GM23338 (cell line): ENCODE results near the gene OPRL1. TPM values are rescaled to one million over a fixed set of nuclear protein-coding genes. Genes with fewer than 3 reads are reported as not detected.

Source experiments
- ATAC-seq: fragments of 200-7000 bp; cut with Tn5 transposase; 3 replicates; pipeline ENCODE4 v1.9.1; 2020
- DNase-seq: peaks from one replicate; pipeline ENCODE4 v3.0.0-alpha.2; 2015; ENCODE audit warnings: low spot score
- H2AFZ ChIP-seq: fragments of 200-600 bp; sonication (generic); 2 replicates; pipeline ENCODE4 v1.8.0; 2016; ENCODE audit warnings: antibody characterized with exemption, mild to moderate bottlenecking, moderate library complexity
- H3F3A ChIP-seq: fragments of 200-600 bp; sonication (generic); replicated peaks from 2 replicates; pipeline ENCODE4 v1.8.0; 2017; ENCODE audit warnings: antibody characterized with exemption, mixed run types, low read depth
- H3K27ac ChIP-seq: fragments of 200-600 bp; sonication (generic); 2 replicates; pipeline ENCODE4 v1.6.1; 2016; ENCODE audit warnings: low read depth
- H3K27me3 ChIP-seq: fragments of 200-600 bp; sonication (generic); 2 replicates; pipeline ENCODE4 v1.8.0; 2016; ENCODE audit warnings: mild to moderate bottlenecking, mixed run types, moderate library complexity; ENCODE audit not compliant: insufficient read depth
- H3K36me3 ChIP-seq: fragments of 200-600 bp; sonication (generic); 2 replicates; pipeline ENCODE4 v1.8.0; 2016; ENCODE audit warnings: mild to moderate bottlenecking; ENCODE audit not compliant: insufficient read depth
- H3K4me1 ChIP-seq: fragments of 200-600 bp; sonication (generic); 2 replicates; pipeline ENCODE4 v1.8.0; 2016; ENCODE audit warnings: mild to moderate bottlenecking, moderate library complexity; ENCODE audit not compliant: insufficient read depth
- H3K4me2 ChIP-seq: fragments of 200-600 bp; sonication (generic); 2 replicates; pipeline ENCODE4 v1.7.1; 2017; ENCODE audit warnings: mixed run types
- H3K4me3 ChIP-seq: fragments of 200-600 bp; sonication (generic); 2 replicates; pipeline ENCODE4 v1.6.1; 2016; ENCODE audit warnings: mixed run types
- H3K79me2 ChIP-seq: fragments of 200-600 bp; sonication (generic); replicated peaks from 2 replicates; pipeline ENCODE4 v1.8.0; 2017; ENCODE audit warnings: mild to moderate bottlenecking; ENCODE audit not compliant: insufficient read depth
- H3K9me2 ChIP-seq: fragments of 200-600 bp; sonication (generic); 2 replicates; pipeline ENCODE4 v1.8.0; 2017; ENCODE audit not compliant: insufficient read depth
- H4K20me1 ChIP-seq: fragments of 200-600 bp; sonication (generic); replicated peaks from 2 replicates; pipeline ENCODE4 v1.8.0; 2017; ENCODE audit warnings: mild to moderate bottlenecking; ENCODE audit not compliant: insufficient read depth
- H3K27ac Mint-ChIP-seq: 2 replicates; pipeline ENCODE4 v1.8.0; 2020; ENCODE audit warnings: inconsistent platforms, mild to moderate bottlenecking, moderate library complexity, mixed read lengths
- H3K27me3 Mint-ChIP-seq: 3 replicates; pipeline ENCODE4 v1.8.0; 2022; ENCODE audit warnings: low read depth, mild to moderate bottlenecking, moderate library complexity, mixed read lengths, inconsistent platforms; ENCODE audit not compliant: insufficient read depth, poor library complexity
- H3K36me3 Mint-ChIP-seq: 3 replicates; pipeline ENCODE4 v1.8.0; 2021; ENCODE audit warnings: low read depth, mild to moderate bottlenecking, inconsistent platforms, moderate library complexity, mixed read lengths
- H3K4me1 Mint-ChIP-seq: 3 replicates; pipeline ENCODE4 v1.8.0; 2020; ENCODE audit warnings: mild to moderate bottlenecking, inconsistent platforms, mixed read lengths
- H3K4me3 Mint-ChIP-seq: 3 replicates; pipeline ENCODE4 v1.8.0; 2021; ENCODE audit warnings: moderate library complexity, mild to moderate bottlenecking, inconsistent platforms, mixed read lengths
- H3K9me3 Mint-ChIP-seq: 3 replicates; pipeline ENCODE4 v1.8.0; 2020; ENCODE audit warnings: moderate library complexity, mild to moderate bottlenecking, inconsistent platforms, mixed read lengths
- CREB1 ChIP-seq: fragments of 250-450 bp; sonication (Bioruptor Pico); IDR thresholded peaks from 2 replicates; pipeline ENCODE4 v1.5.0; 2020; ENCODE audit warnings: low read depth, mild to moderate bottlenecking, moderate library complexity
- CTCF ChIP-seq, 2 experiments: fragments of 200-600 bp in 1 of 2; sonication (generic) in 1 of 2; conservative IDR thresholded peaks; 2 replicates each; pipeline versions ENCODE4 v1.5.1 to v1.6.1; 2016 to 2017; ENCODE audit warnings: antibody characterized with exemption in 2 of 2, low read depth in 2 of 2, mild to moderate bottlenecking in 2 of 2, moderate library complexity in 1 of 2
- ETS1 ChIP-seq: IDR thresholded peaks from 2 replicates; pipeline ENCODE4 v1.6.1; 2016; ENCODE audit warnings: antibody characterized with exemption
- REST ChIP-seq: IDR thresholded peaks from one replicate; pipeline ENCODE4 v1.6.1; 2018; ENCODE audit warnings: antibody characterized with exemption; ENCODE audit not compliant: unreplicated experiment
- ZNF114 ChIP-seq: fragments of 250-450 bp; sonication (Bioruptor Pico); IDR thresholded peaks from 2 replicates; pipeline ENCODE4 v1.5.0; 2020; ENCODE audit warnings: mild to moderate bottlenecking, moderate library complexity
- ZNF462 ChIP-seq: fragments of 250-450 bp; sonication (Bioruptor Pico); IDR thresholded peaks from 2 replicates; pipeline ENCODE4 v1.5.0; 2020; ENCODE audit warnings: mild to moderate bottlenecking, moderate library complexity
- polyA plus RNA-seq: library from polyadenylated mRNA; unstranded; fragments of >200 nt; fragmentation: Nextera tagmentation; extraction: Ambion mirVana; gene quantifications from 2 replicates; pipeline ENCODE4 v1.2.1, GENCODE V29; 2016
- total RNA-seq: library from RNA; depleted of rRNA; stranded (reverse); fragments of >200 nt; shearing (Covaris generic); gene quantifications from 2 replicates; pipeline ENCODE4 v1.2.3, GENCODE V29; 2014

The OPRL1 gene
- total and polyA plus RNA-seq, 2 experiments from 2014 or later = 0.27 to 1.1 TPM

GRCh38 chr20:64107736-64108457 is 28.0 kb downstream of the OPRL1 start:
- no peak overlapping the region for H3K4me3 ChIP-seq
- H3K27ac ChIP-seq = no peak overlapping the region
- no peak overlapping the region for H2AFZ ChIP-seq
- H3K9me2 ChIP-seq = no peaks in the 10 kb centered on the region
- H3K27me3 Mint-ChIP-seq = peaks cover 11% of the 10 kb centered on the region
- H3K27me3 ChIP-seq = peaks cover 8% of the 10 kb centered on the region
- ATAC-seq = no peak
- no peak overlapping the region for H3K4me3 Mint-ChIP-seq
- no peaks in the 10 kb centered on the region for H3K36me3 ChIP-seq
- H3K4me2 ChIP-seq = no peak overlapping the region
- peaks cover 6% of the 10 kb centered on the region for H3F3A ChIP-seq
- no peaks in the 10 kb centered on the region; the same call in 2 of the 3 replicates for H3K36me3 Mint-ChIP-seq
- no peaks in the 10 kb centered on the region for H4K20me1 ChIP-seq
- H3K4me1 ChIP-seq = no peaks in the 10 kb centered on the region
- H3K9me3 Mint-ChIP-seq = peaks cover 5% of the 10 kb centered on the region; the same call in 2 of the 3 replicates
- DNase-seq = peak; percentile 0
- TF ChIP-seq REST (no peak), CTCF (conservative IDR thresholded peaks at IDR 0.05; ENCODE audit: low read depth in 2 of 2) (no peak), CREB1 (CRISPR knock-in tag) (no peak), ZNF114 (CRISPR knock-in tag) (no peak), ZNF462 (no peak), ETS1 (no peak)
- no peak overlapping the region for H3K27ac Mint-ChIP-seq
- H3K4me1 Mint-ChIP-seq = peaks cover 9% of the 10 kb centered on the region
- no peaks in the 10 kb centered on the region for H3K79me2 ChIP-seq
